Activated T-cell treated with anti-CD3 and anti-CD28 coated beads, Interleukin-2, amount 50 U/mL, for 4 hours (primary cell): Measurements from ENCODE around the gene TNFRSF11A. TPM values are rescaled to one million over a fixed set of nuclear protein-coding genes. Genes with fewer than 3 reads are reported as not detected.

ENCODE experiments used
- total RNA-seq, 3 donors: library from RNA; stranded (reverse); gene quantifications; one replicate each; pipeline ENCODE4 v1.2.1, GENCODE V29; 2021

Gene TNFRSF11A
- total RNA-seq, 3 donors from 2014 or later: 1.3 to 2.9 (median 1.7) TPM

Other genes with a start within 250 kb of the TNFRSF11A start
- 10 to 100 TPM; 15.9 to 18.9 (median 17.1) TPM for gene PIGN, start 138.3 kb upstream of the TNFRSF11A start, total RNA-seq
- 10 to 100 TPM; 14.6 to 20.2 (median 18.8) TPM for gene RELCH, start 138.1 kb upstream of the TNFRSF11A start, total RNA-seq
- 10 to 100 TPM; 31.9 to 39.5 (median 35.7) TPM for gene ZCCHC2, start 197.7 kb downstream of the TNFRSF11A start, total RNA-seq